Measurements from ENCODE around the gene TTR. TPM values are rescaled to one million over a fixed set of nuclear protein-coding genes. Genes with fewer than 3 reads are reported as not detected.

The TTR gene
- total RNA-seq, 1 donor from 2014 or later = not detected

DNA sequence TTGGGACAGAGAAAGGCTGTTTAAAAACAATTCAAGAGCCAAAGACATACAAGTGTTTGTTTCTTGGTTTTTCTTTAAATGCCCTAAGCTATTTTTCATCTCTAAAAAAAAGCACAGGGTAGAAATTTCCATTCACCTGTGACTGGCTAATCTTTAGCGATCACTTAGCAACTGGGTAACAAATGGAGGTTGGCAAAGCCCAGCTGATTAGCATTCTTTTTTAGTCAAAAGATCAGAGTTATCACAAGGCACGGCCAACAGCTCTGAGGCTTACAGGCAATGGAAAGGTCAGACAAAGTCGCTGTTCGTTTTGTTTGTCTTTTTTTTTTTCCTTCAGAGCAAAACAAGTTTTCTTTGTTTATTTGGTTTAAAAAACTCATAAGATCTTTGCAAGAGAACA lies 29.0 kb upstream of the TTR start:
- peaks cover 5% of the 10 kb centered on the region for H3K27me3 Mint-ChIP-seq (ENCODE audit: unreplicated experiment)

GRCh38 chr18:31563778-31564177 lies 27.9 kb upstream of the TTR start:
- no peak for TF ChIP-seq CTCF (IDR thresholded peaks at IDR 0.05; ENCODE audit: unreplicated experiment)
- Mint-ChIP-seq H3K9me3 (ENCODE audit: unreplicated experiment) (no peaks in the 10 kb centered on the region), H3K4me3 (ENCODE audit: unreplicated experiment) (no peak overlapping the region), H3K27ac (ENCODE audit: unreplicated experiment) (no peak overlapping the region), H3K36me3 (ENCODE audit: low read depth, unreplicated experiment) (no peaks in the 10 kb centered on the region), H3K27me3 (ENCODE audit: unreplicated experiment) (peaks cover 5% of the 10 kb centered on the region), H3K4me1 (ENCODE audit: unreplicated experiment) (peaks cover 10% of the 10 kb centered on the region)
- DNase-seq (ENCODE audit: low spot score) = no peak

More for the DNA sequence above, 29.0 kb upstream of the TTR start:
- DNase-seq (ENCODE audit: low spot score) = no peak
- TF ChIP-seq CTCF (IDR thresholded peaks at IDR 0.05; ENCODE audit: unreplicated experiment) = no peak
- no peak overlapping the region for H3K4me3 Mint-ChIP-seq (ENCODE audit: unreplicated experiment)
- H3K4me1 Mint-ChIP-seq (ENCODE audit: unreplicated experiment) = peaks cover 10% of the 10 kb centered on the region
- no peak overlapping the region for H3K27ac Mint-ChIP-seq (ENCODE audit: unreplicated experiment)
- no peaks in the 10 kb centered on the region for H3K36me3 Mint-ChIP-seq (ENCODE audit: low read depth, unreplicated experiment)
- H3K9me3 Mint-ChIP-seq (ENCODE audit: unreplicated experiment) = no peaks in the 10 kb centered on the region

GRCh38 chr18:31565345-31565744 lies 26.3 kb upstream of the TTR start:
- Mint-ChIP-seq H3K27me3 (ENCODE audit: unreplicated experiment) (peaks cover 5% of the 10 kb centered on the region), H3K27ac (ENCODE audit: unreplicated experiment) (no peak overlapping the region), H3K4me1 (ENCODE audit: unreplicated experiment) (peaks cover 10% of the 10 kb centered on the region), H3K4me3 (ENCODE audit: unreplicated experiment) (no peak overlapping the region), H3K9me3 (ENCODE audit: unreplicated experiment) (no peaks in the 10 kb centered on the region), H3K36me3 (ENCODE audit: low read depth, unreplicated experiment) (no peaks in the 10 kb centered on the region)
- DNase-seq (ENCODE audit: low spot score) = no peak
- TF ChIP-seq CTCF (IDR thresholded peaks at IDR 0.05; ENCODE audit: unreplicated experiment) = no peak

DNA sequence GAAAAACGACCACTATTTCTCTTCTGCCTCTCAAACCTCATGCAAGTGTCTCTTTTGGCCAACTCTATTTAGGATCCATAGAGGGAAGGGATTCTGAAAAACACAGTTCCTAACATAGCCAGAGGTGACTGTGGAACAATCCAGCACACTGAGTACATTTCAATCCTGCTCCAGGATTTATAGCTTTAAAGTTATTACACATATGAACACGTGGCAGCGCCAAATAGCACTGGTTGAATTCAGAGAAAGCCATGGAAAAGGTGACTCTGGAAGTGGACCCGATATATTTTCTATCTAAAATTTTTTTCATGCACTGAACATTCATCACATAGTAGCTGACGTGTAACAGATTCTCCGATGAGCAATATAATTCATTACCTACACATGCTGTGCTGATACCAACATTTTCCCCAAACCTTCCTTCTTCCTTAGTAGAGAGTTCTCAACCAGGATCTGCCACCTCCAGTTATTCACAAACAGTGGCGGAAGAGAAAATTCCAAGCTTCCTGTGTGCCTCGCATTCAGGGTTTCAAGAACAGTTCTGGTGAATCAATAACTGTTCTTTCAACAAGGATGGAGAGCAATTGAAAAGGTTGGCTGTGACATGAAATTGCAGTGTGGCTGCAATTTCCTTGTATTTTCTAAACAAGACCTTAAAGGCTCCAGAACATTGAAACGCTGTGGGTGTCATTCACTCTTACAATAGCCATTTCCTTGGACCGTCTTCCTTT lies 25.7 kb upstream of the TTR start:
- H3K27ac Mint-ChIP-seq (ENCODE audit: unreplicated experiment) = no peak overlapping the region
- TF ChIP-seq CTCF (IDR thresholded peaks at IDR 0.05; ENCODE audit: unreplicated experiment) = no peak
- H3K27me3 Mint-ChIP-seq (ENCODE audit: unreplicated experiment) = peaks cover 5% of the 10 kb centered on the region
- H3K4me1 Mint-ChIP-seq (ENCODE audit: unreplicated experiment) = peaks cover 10% of the 10 kb centered on the region
- H3K9me3 Mint-ChIP-seq (ENCODE audit: unreplicated experiment) = no peaks in the 10 kb centered on the region
- H3K36me3 Mint-ChIP-seq (ENCODE audit: low read depth, unreplicated experiment) = no peaks in the 10 kb centered on the region
- H3K4me3 Mint-ChIP-seq (ENCODE audit: unreplicated experiment) = no peak overlapping the region
- no peak for DNase-seq (ENCODE audit: low spot score)

DNA sequence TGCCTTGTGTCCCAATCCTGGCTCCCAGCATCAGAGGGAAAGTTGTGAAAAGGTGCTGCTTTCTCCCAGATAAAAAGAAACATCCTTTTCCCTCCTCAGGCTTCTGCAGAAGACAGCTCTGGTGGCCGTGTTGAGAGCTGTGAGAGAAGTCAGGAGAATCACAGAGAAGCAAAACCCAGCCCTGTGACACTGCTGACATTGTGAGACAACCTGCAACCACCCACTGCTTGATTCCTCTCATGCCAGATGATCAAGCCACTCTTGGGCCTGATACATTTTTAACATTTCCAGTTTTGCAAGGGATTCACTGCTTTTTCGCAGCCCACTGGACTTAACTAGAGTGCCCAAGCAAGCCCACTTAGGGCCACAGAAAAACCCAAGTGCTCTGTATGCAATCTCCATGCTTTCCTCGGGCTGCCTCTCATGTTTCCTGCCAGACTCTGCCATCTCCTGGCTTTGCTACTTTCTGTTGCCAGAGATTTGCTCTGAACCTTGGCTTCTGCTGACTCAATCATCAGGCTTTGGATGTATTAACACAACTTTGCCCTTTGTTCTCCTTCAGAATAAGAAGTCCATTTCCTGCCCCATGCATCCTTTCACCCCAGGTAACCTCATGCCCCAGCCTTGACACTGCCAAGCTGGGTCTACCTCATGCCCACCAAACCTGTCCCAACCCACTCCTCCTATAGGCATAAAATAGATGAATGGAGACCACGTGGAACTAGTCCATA lies 24.9 kb upstream of the TTR start:
- no peak overlapping the region for H3K4me3 Mint-ChIP-seq (ENCODE audit: unreplicated experiment)
- H3K9me3 Mint-ChIP-seq (ENCODE audit: unreplicated experiment) = no peaks in the 10 kb centered on the region
- no peak for DNase-seq (ENCODE audit: low spot score)
- peaks cover 6% of the 10 kb centered on the region for H3K27me3 Mint-ChIP-seq (ENCODE audit: unreplicated experiment)
- H3K4me1 Mint-ChIP-seq (ENCODE audit: unreplicated experiment) = peaks cover 10% of the 10 kb centered on the region
- H3K36me3 Mint-ChIP-seq (ENCODE audit: low read depth, unreplicated experiment) = no peaks in the 10 kb centered on the region
- no peak for TF ChIP-seq CTCF (IDR thresholded peaks at IDR 0.05; ENCODE audit: unreplicated experiment)
- H3K27ac Mint-ChIP-seq (ENCODE audit: unreplicated experiment) = no peak overlapping the region
